GM12878 (cell line): ENCODE data around the gene IGSF8. TPM values are rescaled to one million over a fixed set of nuclear protein-coding genes. Genes with fewer than 3 reads are reported as not detected.

Source experiments
- ATAC-seq: fragments of 200-7000 bp; cut with Tn5 transposase; 3 replicates; pipeline ENCODE4 v1.9.1; 2020; ENCODE audit warnings: mild to moderate bottlenecking, moderate library complexity
- BruUV-seq: library from RNA; stranded (reverse); fragments of 400-500 nt; replicated peaks from 2 replicates; lab custom pipeline; 2021; lab: Mats Ljungman, UMichigan
- CTCF ChIA-PET: fragments of 300-600 bp; sonication (Branson Sonifier 250); formaldehyde crosslinking; extraction: SDS; loops from one replicate; lab custom pipeline; 2021; ENCODE audit warnings: inconsistent platforms; lab: Yijun Ruan, JAX
- POLR2A ChIA-PET: fragments of 350-600 bp; formaldehyde crosslinking; extraction: SDS; loops from one replicate; lab custom pipeline; 2021; ENCODE audit warnings: inconsistent platforms; lab: Charles Lee
- RAD21 ChIA-PET: fragments of 300-600 bp; sonication (Branson Sonifier 250); formaldehyde crosslinking; loops from one replicate; lab custom pipeline; 2023; ENCODE audit warnings: antibody characterized with exemption; ENCODE audit not compliant: unreplicated experiment; lab: Charles Lee
- SMC1A ChIA-PET: fragments of 300-600 bp; sonication (Branson Sonifier 250); formaldehyde crosslinking; loops from one replicate; lab custom pipeline; 2023; ENCODE audit not compliant: unreplicated experiment, uncharacterized antibody; lab: Charles Lee
- DNase-seq: peaks from one replicate; pipeline ENCODE4 v3.0.0-alpha.2; 2011; ENCODE audit warnings: low read depth, low spot score
- FAIRE-seq: peaks from 3 replicates; lab custom pipeline; 2011; peaks lifted over from hg19 to GRCh38; lab: Jason Lieb, UNC
- H2AFZ ChIP-seq: 2 replicates; pipeline ENCODE4 v1.6.0; 2011; ENCODE audit warnings: low read depth, low read length, control low read depth; ENCODE audit not compliant: control insufficient read depth
- H3K27ac ChIP-seq: 2 replicates; pipeline ENCODE4 v1.5.1; 2011; ENCODE audit warnings: control low read depth; ENCODE audit not compliant: control insufficient read depth, insufficient read depth
- H3K27me3 ChIP-seq, 2 experiments: replicated peaks in 1 of 2; 2 replicates each; pipeline versions ENCODE4 v1.6.0 to v1.6.1; 2011; ENCODE audit warnings: low read length in 1 of 2; ENCODE audit not compliant: control insufficient read depth in 2 of 2, insufficient read depth in 2 of 2
- H3K36me3 ChIP-seq, 2 experiments: 2 replicates each; pipeline ENCODE4 v1.5.1; 2011; ENCODE audit warnings: low read length in 1 of 2; ENCODE audit not compliant: control insufficient read depth in 2 of 2, insufficient read depth in 2 of 2
- H3K4me1 ChIP-seq: 2 replicates; pipeline ENCODE4 v1.6.1; 2011; ENCODE audit warnings: mild to moderate bottlenecking, low read length, moderate library complexity, mixed read lengths; ENCODE audit not compliant: control insufficient read depth, insufficient read depth
- H3K4me2 ChIP-seq: 2 replicates; pipeline ENCODE4 v1.6.0; 2011; ENCODE audit warnings: control low read depth; ENCODE audit not compliant: control insufficient read depth, insufficient read depth
- H3K4me3 ChIP-seq: fragments of 200-600 bp; sonication (generic); 2 replicates; pipeline ENCODE4 v1.5.1; 2016
- H3K79me2 ChIP-seq: 2 replicates; pipeline ENCODE4 v1.6.0; 2011; ENCODE audit warnings: low read length; ENCODE audit not compliant: control insufficient read depth, insufficient read depth
- H3K9ac ChIP-seq: 2 replicates; pipeline ENCODE4 v1.8.0; 2011; ENCODE audit warnings: low read length, control low read depth, mixed read lengths; ENCODE audit not compliant: control insufficient read depth, insufficient read depth
- H3K9me3 ChIP-seq: replicated peaks from 3 replicates; pipeline ENCODE4 v1.5.1; 2011; ENCODE audit warnings: mild to moderate bottlenecking, low read length; ENCODE audit not compliant: control insufficient read depth, insufficient read depth
- H4K20me1 ChIP-seq: 2 replicates; pipeline ENCODE4 v1.6.0; 2011; ENCODE audit not compliant: control insufficient read depth, insufficient read depth
- BRCA1 ChIP-seq: IDR thresholded peaks from 2 replicates; pipeline ENCODE4 v1.6.1; 2011; ENCODE audit warnings: low read depth, low read length, improper control_type of control experiment
- CEBPB ChIP-seq, 2 experiments: fragments of 150-350 bp in 1 of 2; IDR thresholded peaks; 2 replicates each; pipeline ENCODE4 v1.6.1; 2012 to 2014; ENCODE audit warnings: low read depth in 2 of 2, low read length in 2 of 2, borderline replicate concordance in 1 of 2, inconsistent platforms in 1 of 2
- CHD2 ChIP-seq: IDR thresholded peaks from 2 replicates; pipeline ENCODE4 v1.6.1; 2011; ENCODE audit warnings: low read depth, low read length, improper control_type of control experiment, borderline replicate concordance
- E2F4 ChIP-seq: IDR thresholded peaks from 2 replicates; pipeline ENCODE4 v1.6.1; 2012; ENCODE audit warnings: low read depth, low read length, improper control_type of control experiment
- EGR1 ChIP-seq, 2 experiments: IDR thresholded peaks; 1 replicate in 1 of 2; 2 replicates in 1 of 2; pipeline ENCODE4 v1.6.1; 2011 to 2012; ENCODE audit warnings: low read depth in 2 of 2, low read length in 2 of 2, borderline replicate concordance in 1 of 2, mild to moderate bottlenecking in 1 of 2, moderate library complexity in 1 of 2
- FOXK2 ChIP-seq: fragments of 450-650 bp; IDR thresholded peaks from 2 replicates; pipeline ENCODE4 v1.6.1; 2017; ENCODE audit warnings: mild to moderate bottlenecking, moderate library complexity
- HDAC2 ChIP-seq: fragments of 200-600 bp; sonication (generic); IDR thresholded peaks from 2 replicates; pipeline ENCODE4 v1.6.1; 2017
- MXI1 ChIP-seq: fragments of 150-350 bp; IDR thresholded peaks from 2 replicates; pipeline ENCODE4 v1.6.1; 2011; ENCODE audit warnings: low read depth, mild to moderate bottlenecking, inconsistent platforms, low read length, improper control_type of control experiment
- NKRF ChIP-seq: fragments of 450-650 bp; conservative IDR thresholded peaks from 2 replicates; pipeline ENCODE4 v1.6.1; 2017; ENCODE audit warnings: mild to moderate bottlenecking, moderate library complexity
- NR2C1 ChIP-seq: fragments of 450-650 bp; IDR thresholded peaks from 2 replicates; pipeline ENCODE4 v1.6.1; 2017; ENCODE audit warnings: antibody characterized with exemption, mild to moderate bottlenecking, moderate library complexity
- PBX3 ChIP-seq: IDR thresholded peaks from 2 replicates; pipeline ENCODE4 v1.6.1; 2011; ENCODE audit warnings: mild to moderate bottlenecking, low read depth, low read length, moderate library complexity; ENCODE audit not compliant: insufficient replicate concordance
- POLR2AphosphoS2 ChIP-seq: IDR thresholded peaks from 2 replicates; pipeline ENCODE4 v1.6.1; 2011; ENCODE audit warnings: low read depth, mild to moderate bottlenecking, low read length, improper control_type of control experiment, moderate library complexity
- RFX5 ChIP-seq: IDR thresholded peaks from 2 replicates; pipeline ENCODE4 v1.6.1; 2011; ENCODE audit warnings: low read depth, low read length, improper control_type of control experiment
- SPI1 ChIP-seq: IDR thresholded peaks from 2 replicates; pipeline ENCODE4 v1.6.1; 2011; ENCODE audit warnings: low read depth, mild to moderate bottlenecking, low read length, moderate library complexity, borderline replicate concordance; ENCODE audit not compliant: insufficient read depth
- TARDBP ChIP-seq: IDR thresholded peaks from 2 replicates; pipeline ENCODE4 v1.6.1; 2016; ENCODE audit warnings: borderline replicate concordance
- USF2 ChIP-seq: IDR thresholded peaks from 2 replicates; pipeline ENCODE4 v1.6.1; 2011; ENCODE audit warnings: low read depth, low read length, improper control_type of control experiment, borderline replicate concordance
- ZNF24 ChIP-seq: fragments of 450-650 bp; IDR thresholded peaks from 2 replicates; pipeline ENCODE4 v1.6.1; 2017; ENCODE audit warnings: antibody characterized with exemption, mild to moderate bottlenecking
- ZSCAN29 ChIP-seq: fragments of 450-650 bp; IDR thresholded peaks from 2 replicates; pipeline ENCODE4 v1.6.1; 2017; ENCODE audit warnings: mild to moderate bottlenecking, moderate library complexity
- WGBS: methylation state at CpG from one replicate; pipeline ENCODE4 v1.1.6; 2016; ENCODE audit warnings: low lambda C conversion rate; ENCODE audit not compliant: insufficient replicate concordance, insufficient coverage; ENCODE audit errors: missing lambda C conversion rate; 5-methylcytosine and 5-hydroxymethylcytosine counted together
- in situ Hi-C: fragments of 300-500 bp; cut with MboI; formaldehyde crosslinking; loops from 9 replicates; pipeline ENCODE4 v1.14.3; 2018; ENCODE audit warnings: mixed read lengths
- intact Hi-C: fragments of 100-400 bp; cut with micrococcal nuclease; formaldehyde crosslinking; loops from one replicate; pipeline ENCODE4 v1.14.2; 2022; ENCODE audit not compliant: unreplicated experiment
- polyA plus RNA-seq, 11 experiments: library from polyadenylated mRNA; depleted of rRNA in 4 of 11; unstranded in 6 of 11; stranded (reverse) in 5 of 11; fragments of >200 nt; fragmentation: Nextera tagmentation in 4 of 11; fragmentation: Illumina TruSeq in 1 of 11; extraction: Ambion mirVana in 4 of 11; extraction: Trizol in 1 of 11; gene quantifications; 1 replicate in 1 of 11; 2 replicates in 10 of 11; pipeline versions ENCODE4 v1.2.1 to v1.2.3, GENCODE V29; 2011 to 2016; ENCODE audit warnings: inconsistent platforms in 2 of 11, missing spikeins in 2 of 11, low read depth in 1 of 11
- total RNA-seq, 4 experiments: library from RNA; depleted of rRNA in 3 of 4; stranded (reverse); fragments of >200 nt in 3 of 4; fragmentation: Illumina TruSeq in 1 of 4; extraction: Trizol in 1 of 4; gene quantifications; 2 replicates each; pipeline versions ENCODE4 v1.2.1 to v1.2.3, GENCODE V29; 2013 to 2021

IGSF8 gene
- total and polyA plus RNA-seq, 10 of the 15 experiments (the other 5 are each of a cell fraction or from before 2014, with no cell fraction given) = 0.64 to 24.7 (median 13.9) TPM

GRCh38 chr1:160129966-160130365 lies 31.5 kb upstream of the IGSF8 start:
- SMC1A ChIA-PET = no interaction called here
- Histone ChIP-seq H3K4me3 (no peak overlapping the region), H3K27me3 (0 out of 4 replicates have a peak, but pooled peaks cover 1 to 2% of the 10 kb centered on the region in 2 experiments), H3K27ac (no peak overlapping the region), H3K36me3 (no peaks in the 10 kb centered on the region), H2AFZ (no peak overlapping the region), H3K9me3 (no peaks in the 10 kb centered on the region), H4K20me1 (no peaks in the 10 kb centered on the region), H3K9ac (no peak overlapping the region), H3K79me2 (no peaks in the 10 kb centered on the region), H3K4me2 (no peak overlapping the region), H3K4me1 (no peaks in the 10 kb centered on the region)
- CTCF ChIA-PET = interaction anchor here (1.4 kb wide), 1 partner anchor 37 kb away, joined by 3 read pairs; no protein-coding TSS in a partner anchor
- FAIRE-seq = no peak
- DNase-seq = no peak
- 27% methylated on average over 11 of the region's 11 CpGs for WGBS
- in situ Hi-C loops (no loop called here), intact Hi-C loops (no loop called here)
- RAD21 ChIA-PET = no interaction called here
- POLR2A ChIA-PET = no interaction called here
- ATAC-seq = no peak
- TF ChIP-seq POLR2AphosphoS2 (no peak), MXI1 (no peak), RFX5 (no peak), TARDBP (no peak), SPI1 (no peak), USF2 (no peak), EGR1 (IDR thresholded peaks at IDR 0.05; ENCODE audit: borderline replicate concordance in 1 of 2, low read depth in 2 of 2, low read length in 2 of 2) (no peak), NR2C1 (no peak), PBX3 (no peak), ZNF24 (no peak), FOXK2 (no peak), CEBPB (IDR thresholded peaks at IDR 0.05; ENCODE audit: borderline replicate concordance in 1 of 2, low read depth in 2 of 2, low read length in 2 of 2) (no peak), E2F4 (no peak), NKRF (no peak), ZSCAN29 (no peak), HDAC2 (no peak), BRCA1 (no peak), CHD2 (no peak)
- no TSS peak for BruUV-seq
